NCI-H146 treated with DMSO at 0.1 percent for 48 hours (cell line): ENCODE measurements around the gene PACRG.

Experiments
- DNase-seq: peaks from one replicate; lab custom pipeline; 2025; ENCODE audit not compliant: unreplicated experiment; lab: John Stamatoyannopoulos, UW

Gene PACRG

GRCh38 chr6:162773996-162774395, 46.2 kb downstream of the PACRG start:
- DNase-seq: no peak

DNA sequence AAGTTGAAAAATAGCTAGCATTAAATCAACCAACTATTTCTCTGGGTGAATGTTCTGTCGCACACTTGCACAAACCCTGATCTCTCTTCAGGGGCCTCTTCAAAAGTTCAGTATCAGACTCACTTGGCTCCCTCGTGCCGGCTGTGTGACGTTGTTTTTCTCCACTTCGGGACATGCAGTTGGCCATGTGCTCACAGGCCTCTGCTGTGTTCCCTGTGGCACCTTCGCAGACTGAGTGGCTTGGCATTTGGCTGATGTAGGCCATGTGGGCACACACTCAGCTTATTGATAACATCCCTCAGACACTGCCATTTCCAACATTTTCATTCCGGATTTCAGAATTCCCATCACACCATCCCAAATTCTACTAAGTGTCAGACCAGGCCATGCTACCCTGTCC, 49.3 kb downstream of the PACRG start:
- DNase-seq: no peak

GRCh38 chr6:162778603-162779002, 50.8 kb downstream of the PACRG start:
- DNase-seq: no peak

DNA sequence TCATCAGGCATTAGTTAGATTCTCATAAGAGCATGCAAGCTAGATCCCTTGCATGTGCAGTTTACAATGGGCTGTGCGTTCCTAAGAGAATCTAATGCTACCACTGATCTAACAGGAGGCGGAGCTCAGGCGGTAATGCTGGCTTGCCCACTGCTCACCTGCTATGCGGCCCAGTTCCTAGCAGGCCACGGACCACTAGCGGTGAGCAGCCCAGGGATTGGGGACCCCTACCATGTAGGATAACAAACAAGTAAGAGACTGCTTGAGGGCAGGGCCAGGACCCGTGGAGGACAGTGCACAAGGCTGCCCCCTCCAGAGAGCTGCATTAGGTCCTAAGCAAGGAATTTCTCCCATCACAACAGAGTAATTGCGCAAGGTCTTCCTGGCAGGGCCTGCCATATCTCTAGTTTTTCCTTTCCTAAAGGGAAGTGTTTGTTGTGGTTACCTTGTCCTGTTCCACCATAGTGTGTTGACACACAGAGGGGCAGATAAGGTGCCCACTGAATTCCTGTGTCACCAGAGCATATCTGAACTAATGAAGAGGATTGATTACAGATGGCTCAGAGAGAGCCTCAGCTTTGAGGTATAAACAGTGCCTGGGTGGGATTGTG, 58.0 kb downstream of the PACRG start:
- no peak for DNase-seq

DNA sequence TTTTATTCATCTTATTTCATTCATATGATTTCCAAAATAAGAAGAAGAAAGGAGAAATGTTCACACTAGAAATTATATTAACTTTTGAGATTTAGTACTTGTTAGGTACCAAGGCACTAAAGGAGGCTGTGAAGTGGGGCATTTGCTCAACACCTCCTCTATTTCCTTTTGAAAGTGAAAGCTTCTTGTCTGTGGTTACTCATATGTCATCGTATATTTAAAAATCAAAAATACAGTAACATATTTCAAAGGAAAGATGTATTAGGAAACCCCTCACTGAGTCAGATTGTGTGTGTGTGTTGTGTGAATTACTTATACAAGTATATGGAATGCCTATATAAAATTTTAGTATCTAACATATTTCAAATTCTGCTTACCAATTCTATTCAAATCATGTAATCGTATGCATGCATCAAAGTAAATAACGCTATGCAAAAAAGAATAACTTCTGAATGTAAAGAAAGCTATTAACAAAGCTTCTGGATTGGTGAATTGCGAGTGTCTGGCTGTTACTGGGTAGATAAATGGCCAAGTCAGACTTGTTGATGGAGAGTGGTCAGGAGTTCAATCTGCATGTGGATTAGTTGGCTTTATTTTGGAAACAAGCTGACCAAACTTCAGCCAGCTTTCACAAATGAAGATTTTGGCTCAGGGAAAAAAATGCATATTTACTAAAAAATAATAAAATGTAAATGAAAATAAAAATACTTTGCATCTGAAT, 70.9 kb downstream of the PACRG start:
- no peak for DNase-seq

DNA sequence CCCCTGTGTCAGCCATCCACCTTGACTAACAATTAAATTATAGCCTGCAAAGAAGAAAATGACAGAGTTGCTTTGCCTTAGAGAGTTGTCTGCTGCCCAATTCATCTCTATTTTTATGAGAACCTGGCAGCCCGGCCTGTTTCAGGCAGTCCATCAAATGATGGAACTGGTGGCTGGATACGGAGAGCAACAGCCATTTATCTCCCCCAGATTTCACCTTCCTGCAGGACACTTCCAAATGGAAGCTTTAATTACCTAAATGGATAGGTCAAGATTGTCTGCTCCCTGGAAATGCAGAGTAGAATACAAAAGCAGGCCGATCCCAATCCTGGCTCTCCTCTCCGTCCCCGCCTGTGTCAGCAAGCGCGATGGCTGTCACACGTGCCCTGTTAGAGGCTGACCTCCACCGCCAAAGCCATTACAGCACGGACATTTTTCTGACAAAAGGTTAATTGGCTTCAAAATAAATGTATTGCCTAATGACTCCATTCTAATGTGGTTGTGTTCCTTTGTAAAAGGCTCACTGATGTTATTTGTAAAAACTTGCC, 86.7 kb downstream of the PACRG start:
- peak; percentile 81 for DNase-seq

- DNase-seq: no peak
Observed at GRCh38 chr6:162817196-162817595, 89.4 kb downstream of the PACRG start.

GRCh38 chr6:162819284-162819683, 91.5 kb downstream of the PACRG start:
- no peak for DNase-seq

DNA sequence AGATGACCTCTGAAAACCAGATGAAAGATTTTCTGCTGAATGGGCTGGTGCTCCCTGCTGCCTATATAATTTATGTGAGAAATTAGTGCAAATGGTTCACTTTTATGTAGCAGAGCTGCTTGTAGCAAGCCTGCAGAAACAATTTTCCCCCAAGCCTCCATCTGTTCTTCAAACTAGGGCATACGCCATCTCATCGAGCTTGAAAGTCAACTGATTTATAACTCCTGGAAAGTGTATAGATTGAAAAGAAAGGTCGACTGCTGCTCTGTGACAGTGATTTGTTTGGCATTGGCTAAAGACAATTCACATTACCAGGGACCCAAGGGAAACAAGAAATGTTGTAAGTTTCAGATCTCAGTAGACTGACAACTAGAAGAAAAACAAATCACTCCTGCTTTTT, 93.3 kb downstream of the PACRG start:
- DNase-seq: no peak

GRCh38 chr6:162825597-162825996, 97.8 kb downstream of the PACRG start:
- no peak for DNase-seq

DNA sequence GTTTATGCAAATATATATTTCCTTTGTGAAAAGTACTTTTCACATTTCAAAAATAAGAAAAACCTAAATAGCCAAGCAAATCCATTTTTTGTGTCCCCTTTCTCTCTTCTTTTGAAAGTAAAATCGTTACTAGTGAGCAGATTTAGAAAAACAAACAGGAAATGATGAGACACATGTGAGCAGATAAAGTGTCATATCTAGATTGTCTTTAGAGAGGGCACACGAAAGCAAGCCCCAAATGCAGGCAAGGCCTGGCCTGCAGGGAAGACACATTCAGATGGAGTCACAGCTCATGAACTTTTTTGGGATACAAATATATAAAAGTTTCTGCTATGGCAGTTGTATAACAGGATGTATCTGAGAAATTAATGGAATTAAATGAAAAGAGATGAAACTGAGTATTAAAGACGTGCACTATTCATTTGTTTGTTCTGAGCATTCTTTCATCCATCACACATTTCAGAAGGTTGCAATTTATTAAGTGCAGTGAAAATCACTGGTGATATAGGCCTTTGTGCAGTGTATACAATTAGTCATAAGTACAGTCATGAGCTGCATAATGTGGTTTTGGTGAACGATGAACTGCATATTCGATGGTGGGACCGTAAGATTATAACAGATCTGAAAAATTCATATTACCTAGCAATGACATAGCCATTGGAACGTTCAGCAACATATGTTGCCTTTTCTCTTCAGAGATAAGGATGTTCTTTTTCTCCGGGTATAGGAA, 101.4 kb downstream of the PACRG start:
- no peak for DNase-seq

DNA sequence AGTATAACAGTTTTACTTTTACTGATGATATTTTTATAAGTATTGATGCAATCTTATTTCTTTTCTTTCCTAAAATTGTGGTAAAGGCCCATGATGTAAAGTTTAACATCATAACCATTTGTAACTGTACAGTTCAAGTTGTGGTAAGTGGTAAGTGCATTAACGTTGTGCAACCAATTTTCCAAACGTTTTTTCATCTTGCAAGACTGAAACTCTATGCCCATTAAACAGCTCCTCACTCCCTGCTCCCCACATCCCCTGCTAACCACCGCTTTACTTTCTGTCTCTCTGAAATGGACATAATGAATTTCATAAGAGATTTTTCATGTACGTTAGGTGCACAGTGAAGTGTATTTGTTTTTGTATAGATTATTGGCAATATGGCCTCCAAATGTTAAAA, 106.0 kb downstream of the PACRG start:
- no peak for DNase-seq

- DNase-seq: no peak
Observed at GRCh38 chr6:162845972-162846371, 118.2 kb downstream of the PACRG start.

GRCh38 chr6:162846723-162847122, 118.9 kb downstream of the PACRG start:
- no peak for DNase-seq

DNA sequence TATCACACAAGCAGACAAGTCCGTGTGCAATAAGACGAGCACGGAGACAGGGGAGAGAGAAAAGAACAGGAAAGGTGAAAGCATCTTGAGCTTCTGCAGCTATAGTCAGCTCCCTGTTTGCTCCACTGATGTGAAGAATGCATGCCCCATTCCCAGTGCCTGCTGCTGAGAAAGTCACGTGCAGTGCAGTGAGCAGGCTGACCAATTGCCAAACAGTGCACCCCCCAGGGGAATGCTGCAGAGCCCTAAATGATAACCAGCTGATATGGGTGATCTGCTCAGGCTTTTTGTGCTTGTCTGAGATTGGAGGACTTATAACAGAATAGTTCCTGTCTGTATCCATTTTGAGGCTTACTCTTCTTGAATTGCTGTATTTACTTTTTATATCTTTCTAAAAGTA, 121.5 kb downstream of the PACRG start:
- no peak for DNase-seq

- DNase-seq: no peak
Observed at GRCh38 chr6:162852192-162852591, 124.4 kb downstream of the PACRG start.

DNA sequence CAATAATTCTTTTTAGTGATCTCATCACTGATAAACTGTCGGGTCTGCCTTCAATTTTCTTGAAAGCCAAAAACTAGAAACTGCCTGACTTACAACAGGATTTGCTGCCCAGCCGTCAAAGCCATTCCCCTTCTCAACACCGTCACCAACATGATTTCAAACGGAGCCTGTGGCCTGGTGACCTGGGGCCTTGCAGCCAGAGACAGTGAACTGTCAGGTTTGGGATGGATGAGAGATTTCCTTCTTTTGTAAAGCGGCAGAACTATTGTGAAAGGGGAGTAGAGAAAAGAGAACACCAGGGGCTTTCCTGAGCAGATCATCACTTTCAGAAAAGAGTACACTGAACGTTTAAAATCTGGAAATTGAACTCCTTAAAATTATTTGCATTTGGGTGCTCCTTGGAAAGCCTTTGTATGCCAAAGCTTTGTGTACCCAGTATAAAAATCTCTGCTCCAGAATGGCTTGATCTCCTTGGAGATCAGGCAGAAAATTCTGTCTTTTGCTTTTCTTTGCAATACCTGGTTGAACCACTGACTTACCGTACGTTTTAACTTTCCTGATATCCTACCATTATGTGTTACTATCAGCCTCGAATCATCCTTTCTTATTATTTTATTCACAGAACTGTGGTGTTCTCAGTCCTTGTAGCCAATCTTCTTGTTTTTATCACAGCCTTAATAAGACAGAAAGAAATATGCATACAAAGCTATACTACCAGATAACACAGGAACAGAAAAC, 125.2 kb downstream of the PACRG start:
- DNase-seq: no peak

GRCh38 chr6:162854228-162854627, 126.5 kb downstream of the PACRG start:
- no peak for DNase-seq

DNA sequence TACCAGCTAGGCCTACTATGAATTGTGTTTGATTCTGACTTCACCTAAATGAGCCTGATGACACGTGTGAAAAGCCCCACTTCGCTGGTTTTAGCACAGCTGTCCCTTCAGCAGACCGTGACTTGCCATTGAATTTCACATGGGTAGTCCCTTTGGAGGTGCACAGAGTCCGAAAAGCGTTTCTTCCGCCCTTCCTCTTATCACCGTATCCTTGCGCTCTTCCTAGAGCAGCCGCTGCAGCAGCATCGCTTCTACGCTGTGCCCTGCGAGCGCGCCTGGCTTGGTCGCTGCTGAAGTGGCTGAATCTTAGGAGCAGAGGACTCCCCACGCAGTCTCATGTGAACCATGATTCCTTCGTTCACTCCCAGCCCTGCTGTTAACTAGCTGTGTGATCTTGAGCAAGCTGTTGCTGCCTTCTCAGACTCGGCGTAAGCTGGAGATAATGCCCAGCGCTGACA, 127.0 kb downstream of the PACRG start:
- DNase-seq: no peak

- DNase-seq: peak; percentile 97
Observed at GRCh38 chr6:162856885-162857284, 129.1 kb downstream of the PACRG start.

DNA sequence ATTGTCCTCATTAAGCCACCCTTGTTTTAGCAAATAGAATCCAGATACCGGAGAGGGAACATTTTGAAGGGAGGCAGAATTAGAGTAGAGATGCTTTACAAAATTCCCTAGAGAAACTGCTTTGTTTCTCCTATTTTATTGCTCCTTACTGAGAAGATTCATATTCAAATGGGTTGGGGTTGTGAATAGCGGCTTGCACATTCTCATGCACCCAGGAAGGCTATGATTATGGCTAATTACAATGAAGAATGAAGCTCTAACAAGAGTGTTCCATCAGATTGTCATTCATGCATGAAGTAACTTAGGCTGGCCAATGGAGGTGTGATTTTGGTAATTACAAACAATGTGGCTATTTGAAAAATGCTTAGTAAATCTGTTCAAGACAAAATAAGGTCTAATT, 129.6 kb downstream of the PACRG start:
- peak; percentile 58 for DNase-seq
